Neuronal stem cell (in vitro differentiated cells): Measurements from ENCODE around the gene RNF32.

Source experiments
- DNase-seq: peaks from one replicate; pipeline ENCODE4 v3.0.0-alpha.2; 2013; ENCODE audit warnings: low spot score
- H2AFZ ChIP-seq: one replicate; pipeline ENCODE4 v1.6.1; 2013; ENCODE audit warnings: mild to moderate bottlenecking, low read length, inconsistent platforms
- H2AK5ac ChIP-seq: 2 replicates; pipeline ENCODE4 v1.6.1; 2013; ENCODE audit warnings: low read depth, mild to moderate bottlenecking, inconsistent platforms, low read length, moderate library complexity, mixed read lengths
- H2BK120ac ChIP-seq: 2 replicates; pipeline ENCODE4 v1.6.1; 2013; ENCODE audit warnings: low read depth, mild to moderate bottlenecking, inconsistent platforms, low read length, moderate library complexity, mixed read lengths
- H2BK12ac ChIP-seq: one replicate; pipeline ENCODE4 v1.6.1; 2013; ENCODE audit warnings: low read length, inconsistent platforms
- H2BK15ac ChIP-seq: 2 replicates; pipeline ENCODE4 v1.6.1; 2013; ENCODE audit warnings: mild to moderate bottlenecking, low read length, inconsistent platforms, mixed read lengths
- H2BK5ac ChIP-seq: one replicate; pipeline ENCODE4 v1.6.1; 2013; ENCODE audit warnings: inconsistent platforms, mild to moderate bottlenecking, low read length, moderate library complexity
- H3K14ac ChIP-seq: one replicate; pipeline ENCODE4 v1.6.1; 2013; ENCODE audit warnings: low read length, inconsistent platforms
- H3K18ac ChIP-seq: 2 replicates; pipeline ENCODE4 v1.6.1; 2013; ENCODE audit warnings: low read length, inconsistent platforms
- H3K23ac ChIP-seq: 2 replicates; pipeline ENCODE4 v1.6.1; 2013; ENCODE audit warnings: low read depth, mild to moderate bottlenecking, mixed read lengths, low read length, inconsistent platforms; ENCODE audit not compliant: poor library complexity
- H3K27ac ChIP-seq: replicated peaks from 3 replicates; pipeline ENCODE4 v1.5.1; 2013; ENCODE audit warnings: low read length, inconsistent platforms
- H3K27me3 ChIP-seq, 3 experiments: 2 replicates each; pipeline ENCODE4 v1.6.1; 2013; ENCODE audit warnings: low read length in 3 of 3, mild to moderate bottlenecking in 2 of 3, inconsistent platforms in 1 of 3, low read depth in 1 of 3, mixed read lengths in 1 of 3, moderate library complexity in 1 of 3; ENCODE audit not compliant: control insufficient read depth in 3 of 3, insufficient read depth in 3 of 3
- H3K36me3 ChIP-seq, 2 donors: replicated peaks in 1 of 2; 2 replicates each; pipeline ENCODE4 v1.6.1; 2013; ENCODE audit warnings: low read length in 2 of 2; ENCODE audit not compliant: control insufficient read depth in 2 of 2, insufficient read depth in 2 of 2
- H3K4ac ChIP-seq: 2 replicates; pipeline ENCODE4 v1.6.1; 2013; ENCODE audit warnings: inconsistent platforms, mild to moderate bottlenecking, low read length, moderate library complexity
- H3K4me1 ChIP-seq, 2 donors: 1 replicate in 1 of 2; 2 replicates in 1 of 2; pipeline ENCODE4 v1.6.1; 2013; ENCODE audit warnings: low read length in 2 of 2, low read depth in 1 of 2; ENCODE audit not compliant: control insufficient read depth in 2 of 2, insufficient read depth in 1 of 2
- H3K4me2 ChIP-seq: one replicate; pipeline ENCODE4 v1.6.1; 2013; ENCODE audit warnings: mild to moderate bottlenecking, low read length, inconsistent platforms; ENCODE audit not compliant: insufficient read depth, poor library complexity, severe bottlenecking
- H3K4me3 ChIP-seq, 2 donors: 2 replicates each; pipeline ENCODE4 v1.5.1; 2013; ENCODE audit warnings: low read length in 2 of 2, mild to moderate bottlenecking in 2 of 2, inconsistent platforms in 1 of 2, moderate library complexity in 1 of 2
- H3K79me1 ChIP-seq: one replicate; pipeline ENCODE4 v1.6.1; 2013; ENCODE audit warnings: low read depth, mild to moderate bottlenecking, inconsistent platforms, low read length, moderate library complexity
- H3K9ac ChIP-seq: one replicate; pipeline ENCODE4 v1.6.1; 2013; ENCODE audit warnings: mild to moderate bottlenecking, low read depth, low read length, inconsistent platforms; ENCODE audit not compliant: poor library complexity
- H3K9me3 ChIP-seq, 2 donors: replicated peaks in 1 of 2; 2 replicates each; pipeline versions ENCODE3 to v1.6.1; 2013; ENCODE audit warnings: low read length in 2 of 2, mild to moderate bottlenecking in 2 of 2, inconsistent platforms in 1 of 2, low read depth in 1 of 2, mixed read lengths in 1 of 2, moderate library complexity in 1 of 2; ENCODE audit not compliant: control insufficient read depth in 2 of 2, insufficient read depth in 1 of 2
- H4K8ac ChIP-seq: one replicate; pipeline ENCODE4 v1.6.1; 2013; ENCODE audit warnings: low read depth, mild to moderate bottlenecking, inconsistent platforms, low read length, moderate library complexity
- H4K91ac ChIP-seq: one replicate; pipeline ENCODE4 v1.6.1; 2013; ENCODE audit warnings: low read length, low read depth, mild to moderate bottlenecking, inconsistent platforms; ENCODE audit not compliant: poor library complexity
- WGBS, 2 donors: extraction: QIAGEN DNeasy Blood & Tissue Kit; methylation state at CpG; one replicate each; pipeline ENCODE4 v1.1.7; 2013; ENCODE audit warnings: missing lambda C conversion rate in 2 of 2, mixed read lengths in 1 of 2; ENCODE audit not compliant: insufficient read length in 2 of 2, insufficient replicate concordance in 1 of 2; ENCODE audit errors: extremely low coverage in 2 of 2; 5-methylcytosine and 5-hydroxymethylcytosine counted together

Gene RNF32

DNA sequence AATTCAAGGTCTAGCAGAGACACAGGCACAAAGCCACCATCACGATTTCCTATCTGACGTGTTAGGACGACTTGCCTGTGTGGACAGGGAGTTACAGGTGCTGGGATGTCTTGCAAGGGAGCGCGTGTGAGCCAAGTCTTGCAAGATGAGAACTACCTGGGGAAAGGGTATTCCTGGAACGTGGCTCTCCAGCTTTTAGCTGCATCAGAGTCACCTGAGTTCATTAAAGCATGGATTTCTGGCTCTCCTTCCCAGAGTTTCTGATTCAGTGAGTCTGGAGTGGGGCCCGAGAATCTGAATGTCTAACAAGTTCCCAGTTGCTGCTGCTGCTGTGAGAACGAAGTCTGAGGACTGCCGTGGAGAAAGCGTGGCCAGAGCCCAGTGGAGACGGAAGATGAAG, 30.0 kb upstream of the RNF32 start:
- no peaks in the 10 kb centered on the region for H3K79me1 ChIP-seq
- H3K9ac ChIP-seq: no peak overlapping the region
- H3K27me3 ChIP-seq: peaks cover 0 to 14% (median 0%) of the 10 kb centered on the region in 3 experiments
- WGBS, 2 donors: no CpG with 5 or more reads among the region's 11 CpGs
- no peak overlapping the region for H3K4ac ChIP-seq
- H2BK15ac ChIP-seq: no peak overlapping the region
- H3K23ac ChIP-seq: no peak overlapping the region
- H2BK12ac ChIP-seq: no peak overlapping the region
- H2BK120ac ChIP-seq: no peak overlapping the region
- no peak overlapping the region for H4K91ac ChIP-seq
- H3K4me3 ChIP-seq: no peak overlapping the region
- no peaks in the 10 kb centered on the region for H3K36me3 ChIP-seq
- DNase-seq: no peak
- no peaks in the 10 kb centered on the region for H3K4me1 ChIP-seq
- H3K4me2 ChIP-seq: no peak overlapping the region
- no peak overlapping the region for H3K14ac ChIP-seq
- H3K9me3 ChIP-seq: no peaks in the 10 kb centered on the region
- no peak overlapping the region for H2AK5ac ChIP-seq
- H4K8ac ChIP-seq: no peak overlapping the region
- H2AFZ ChIP-seq: no peak overlapping the region
- H3K27ac ChIP-seq: no peak overlapping the region
- no peak overlapping the region for H3K18ac ChIP-seq
- no peak overlapping the region for H2BK5ac ChIP-seq

- Histone ChIP-seq H3K4me3 (no peak overlapping the region), H3K4ac (no peak overlapping the region), H2BK12ac (no peak overlapping the region), H2BK5ac (no peak overlapping the region), H3K23ac (no peak overlapping the region), H3K9ac (no peak overlapping the region), H2AFZ (no peak overlapping the region), H4K8ac (no peak overlapping the region), H3K4me1 (no peaks in the 10 kb centered on the region), H2BK120ac (no peak overlapping the region), H2AK5ac (no peak overlapping the region), H2BK15ac (no peak overlapping the region), H3K79me1 (no peaks in the 10 kb centered on the region), H3K9me3 (no peaks in the 10 kb centered on the region), H3K4me2 (no peak overlapping the region), H3K14ac (no peak overlapping the region), H3K18ac (peak overlapping the region; percentile 58), H3K27me3 (peaks cover 0 to 21% (median 3%) of the 10 kb centered on the region in 3 experiments), H3K27ac (no peak overlapping the region), H4K91ac (peak overlapping the region; percentile 27), H3K36me3 (no peaks in the 10 kb centered on the region)
- WGBS, 2 donors: no CpG with 5 or more reads among the region's 17 CpGs
- DNase-seq: no peak
Observed at GRCh38 chr7:156611014-156612010, 29.3 kb upstream of the RNF32 start.

DNA sequence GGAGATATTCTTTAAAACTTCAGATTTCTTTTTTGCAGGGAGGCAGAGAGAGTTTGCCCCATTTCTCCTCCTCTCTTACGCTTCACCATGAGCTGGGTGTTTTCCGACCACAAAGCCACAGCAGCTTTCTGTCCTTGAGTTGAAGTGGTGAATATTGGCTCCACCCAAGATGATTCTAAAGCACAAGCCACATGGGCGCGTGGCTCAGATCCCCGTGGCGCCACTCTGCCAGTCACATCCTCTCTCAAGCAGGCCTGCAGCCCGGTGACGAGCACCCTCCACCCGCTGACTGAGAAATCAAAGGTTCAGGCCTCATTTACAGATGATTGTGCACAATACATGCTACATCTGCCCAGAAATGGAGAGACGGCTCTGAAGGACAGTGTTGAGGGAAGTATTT, 27.6 kb upstream of the RNF32 start:
- no peaks in the 10 kb centered on the region for H3K9me3 ChIP-seq
- H3K79me1 ChIP-seq: no peaks in the 10 kb centered on the region
- H2BK12ac ChIP-seq: no peak overlapping the region
- H2AFZ ChIP-seq: no peak overlapping the region
- WGBS, 2 donors: no CpG with 5 or more reads among the region's 10 CpGs
- H4K91ac ChIP-seq: no peak overlapping the region
- no peak overlapping the region for H3K14ac ChIP-seq
- no peak overlapping the region for H3K27ac ChIP-seq
- no peak overlapping the region for H3K4me3 ChIP-seq
- no peak for DNase-seq
- H3K18ac ChIP-seq: no peak overlapping the region
- no peak overlapping the region for H2BK5ac ChIP-seq
- H3K36me3 ChIP-seq: no peaks in the 10 kb centered on the region
- no peak overlapping the region for H2BK120ac ChIP-seq
- H3K23ac ChIP-seq: no peak overlapping the region
- no peak overlapping the region for H2AK5ac ChIP-seq
- H3K9ac ChIP-seq: no peak overlapping the region
- H3K4me1 ChIP-seq: no peaks in the 10 kb centered on the region
- no peak overlapping the region for H4K8ac ChIP-seq
- H2BK15ac ChIP-seq: no peak overlapping the region
- H3K4ac ChIP-seq: no peak overlapping the region
- no peak overlapping the region for H3K4me2 ChIP-seq
- H3K27me3 ChIP-seq: peaks cover 0 to 33% (median 10%) of the 10 kb centered on the region in 3 experiments

- H4K8ac ChIP-seq: no peak overlapping the region
- H3K9ac ChIP-seq: no peak overlapping the region
- WGBS, 2 donors: no CpG with 5 or more reads among the region's 19 CpGs
- no peaks in the 10 kb centered on the region for H3K36me3 ChIP-seq
- H3K4me2 ChIP-seq: no peak overlapping the region
- H4K91ac ChIP-seq: no peak overlapping the region
- H3K14ac ChIP-seq: no peak overlapping the region
- H3K79me1 ChIP-seq: no peaks in the 10 kb centered on the region
- H2BK120ac ChIP-seq: no peak overlapping the region
- no peak for DNase-seq
- H3K4me1 ChIP-seq: peaks cover 0 to 2% of the 10 kb centered on the region in 2 donors
- H2BK5ac ChIP-seq: no peak overlapping the region
- no peak overlapping the region for H3K4ac ChIP-seq
- H3K4me3 ChIP-seq: no peak overlapping the region
- peaks cover 0 to 36% (median 12%) of the 10 kb centered on the region in 3 experiments for H3K27me3 ChIP-seq
- no peak overlapping the region for H2BK15ac ChIP-seq
- no peaks in the 10 kb centered on the region for H3K9me3 ChIP-seq
- no peak overlapping the region for H2AK5ac ChIP-seq
- no peak overlapping the region for H3K27ac ChIP-seq
- no peak overlapping the region for H3K18ac ChIP-seq
- H3K23ac ChIP-seq: no peak overlapping the region
- no peak overlapping the region for H2AFZ ChIP-seq
- H2BK12ac ChIP-seq: no peak overlapping the region
Observed at GRCh38 chr7:156614434-156615264, 25.9 kb upstream of the RNF32 start.
